NCI-H82 (cell line): ENCODE measurements around the gene PRM1.

Experiments
- DNase-seq: peaks from one replicate; lab custom pipeline; 2025; lab: John Stamatoyannopoulos, UW

Gene PRM1

DNA sequence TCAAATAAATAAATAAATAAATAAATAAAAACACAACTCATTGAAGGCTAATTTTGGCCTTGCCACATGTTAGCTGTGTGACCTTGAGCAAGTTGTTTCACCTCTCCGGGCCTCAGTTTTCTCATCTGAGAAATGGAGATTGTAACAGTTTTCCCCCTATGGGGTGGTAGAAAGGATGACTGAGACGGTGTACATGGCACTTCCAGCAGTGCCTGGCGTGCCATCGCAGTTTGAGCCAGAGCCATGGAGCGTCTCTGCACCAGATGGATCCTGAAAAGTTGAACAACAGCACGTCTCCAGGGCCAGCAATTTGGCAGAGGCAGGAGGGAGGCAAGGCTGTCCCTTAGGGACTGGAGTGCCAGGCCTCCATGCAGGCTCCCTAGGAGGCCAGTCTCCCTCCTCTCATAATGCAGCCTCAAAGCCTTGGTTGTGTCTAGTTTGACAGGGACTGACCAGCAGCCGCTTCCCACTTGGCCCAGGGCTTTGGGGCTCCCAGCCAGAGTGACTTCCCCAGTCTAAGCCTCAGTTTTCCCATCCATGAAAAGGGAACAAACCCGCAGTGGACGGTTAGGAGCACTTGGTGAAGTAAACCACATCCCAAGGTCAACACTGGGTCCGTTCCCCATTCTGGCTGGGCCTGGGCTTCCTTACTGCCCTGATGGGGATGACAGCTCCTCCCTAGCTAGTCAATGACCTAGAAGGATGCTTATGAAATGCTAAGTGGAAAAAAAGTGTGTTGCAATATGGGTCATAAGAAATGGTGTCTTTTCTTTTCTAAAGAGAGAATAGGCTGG lies 44.5 kb downstream of the PRM1 start:
- DNase-seq: no peak

DNA sequence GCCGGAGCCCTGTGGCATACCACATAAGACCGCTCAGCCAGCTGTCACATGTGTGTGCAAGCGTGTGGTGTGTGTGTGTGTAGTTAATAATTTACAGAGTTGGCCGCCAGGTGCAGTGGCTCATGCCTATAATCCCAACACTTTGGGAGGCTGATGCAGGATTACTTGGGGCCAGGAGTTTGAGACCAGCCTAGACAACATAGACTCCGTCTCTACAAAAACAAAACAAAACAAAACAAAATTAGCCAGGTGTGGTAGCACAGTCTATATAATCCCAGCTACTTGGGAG lies 45.5 kb downstream of the PRM1 start:
- DNase-seq: peak; percentile 52

DNA sequence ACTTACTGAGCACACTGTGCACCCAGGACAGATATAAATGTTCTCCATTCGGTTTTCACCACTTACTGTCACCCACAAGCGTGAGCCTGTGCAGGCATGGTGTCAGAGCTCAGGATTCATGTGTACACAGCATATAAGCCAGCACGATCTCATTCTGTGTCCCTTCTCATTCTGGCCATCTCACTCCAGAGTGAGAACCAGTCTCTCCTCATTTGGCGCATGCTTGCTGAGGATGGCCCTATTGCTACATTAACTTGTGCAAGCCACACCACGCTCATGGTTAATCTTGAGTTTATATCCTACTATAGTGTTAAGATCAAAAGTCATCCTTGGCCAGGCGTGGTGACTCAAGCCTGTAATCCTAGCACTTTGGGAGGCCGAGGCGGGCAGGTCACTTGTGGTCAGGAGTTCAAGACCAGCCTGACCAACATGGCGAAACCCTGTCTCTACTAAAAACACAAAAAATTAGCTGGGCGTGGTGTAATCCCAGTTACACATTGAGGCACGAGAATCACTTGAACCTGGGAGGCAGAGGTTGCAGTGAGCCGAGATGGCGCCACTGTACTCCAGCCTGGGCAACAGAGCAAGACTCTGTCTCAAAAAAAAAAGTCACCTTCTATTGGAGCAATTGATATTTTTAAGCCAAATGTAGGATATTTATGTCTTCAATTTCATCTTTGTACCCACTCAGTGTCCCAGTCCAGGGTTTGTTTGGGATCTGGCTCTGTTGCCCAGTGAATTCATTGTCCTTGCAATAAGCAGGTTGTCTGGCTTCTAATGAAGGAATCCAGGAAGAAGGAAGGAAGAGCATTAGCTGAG lies 46.0 kb downstream of the PRM1 start:
- no peak for DNase-seq

GRCh38 chr16:11233727-11234376 lies 47.3 kb downstream of the PRM1 start:
- no peak for DNase-seq

DNA sequence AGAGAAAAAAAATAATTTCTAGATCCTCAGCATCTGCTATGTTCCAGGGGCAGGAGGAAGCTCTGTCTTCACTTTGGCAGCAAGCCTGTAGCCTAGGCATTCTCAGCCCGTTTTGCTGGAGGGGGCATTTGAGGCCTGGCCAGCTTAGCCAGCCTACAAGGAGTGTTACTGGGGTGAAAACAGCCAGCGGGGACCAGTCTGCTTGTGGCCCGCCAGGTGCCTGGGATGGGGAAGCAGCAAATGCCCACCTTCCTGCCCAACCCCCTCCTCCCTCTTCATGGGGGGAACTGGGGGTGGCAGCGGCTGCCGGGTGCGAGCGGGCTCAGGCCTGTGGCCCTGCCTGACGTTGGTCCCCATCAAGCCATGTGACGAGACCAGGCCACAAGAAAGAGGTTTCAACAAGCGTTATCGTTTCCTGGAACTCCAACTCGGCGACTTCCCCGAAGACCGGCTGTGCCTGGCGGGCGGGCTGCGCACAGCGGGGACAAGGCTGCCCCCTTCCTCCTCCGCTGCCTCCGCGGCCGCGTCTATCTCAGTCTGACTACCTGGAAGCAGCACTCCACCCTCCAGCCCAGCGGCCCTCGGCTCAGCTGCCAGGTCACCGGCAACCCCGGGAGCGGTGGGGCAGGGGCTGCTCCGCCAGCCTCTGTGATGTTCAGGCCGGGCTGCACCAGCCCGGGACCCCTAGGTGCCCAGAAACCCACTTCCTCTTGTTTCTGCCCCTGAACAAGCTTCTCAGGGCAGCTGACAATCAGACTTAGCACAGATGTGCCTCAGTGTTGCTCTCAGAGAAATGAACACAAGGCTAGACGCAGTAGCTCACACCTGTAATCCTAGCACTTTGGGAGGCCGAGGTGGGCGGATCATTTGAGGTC lies 48.0 kb downstream of the PRM1 start:
- DNase-seq: no peak

GRCh38 chr16:11232302-11232851 lies 48.8 kb downstream of the PRM1 start:
- no peak for DNase-seq

GRCh38 chr16:11231367-11231970 lies 49.7 kb downstream of the PRM1 start:
- no peak for DNase-seq
